Heart right ventricle (tissue), 16 donors: ENCODE results near the gene LRRC27. TPM values are rescaled to one million over a fixed set of nuclear protein-coding genes. Genes with fewer than 3 reads are reported as not detected.

Experiments
- ATAC-seq, 8 donors: fragments of 200-7000 bp; cut with Tn5 transposase; one replicate each; pipeline ENCODE4 v1.9.1; 2020; ENCODE audit warnings: mild to moderate bottlenecking in 8 of 8, moderate library complexity in 8 of 8, moderate number of reproducible peaks in 1 of 8
- DNase-seq, 2 donors: peaks; one replicate each; pipeline ENCODE4 v3.0.0-alpha.2; 2020
- H3K27ac ChIP-seq, 10 donors: fragments of 200-600 bp; sonication (generic) in 2 of 10; one replicate each; pipeline versions ENCODE4 v1.5.0 to v1.8.0; 2020 to 2022; ENCODE audit warnings: mild to moderate bottlenecking in 3 of 10
- H3K27me3 ChIP-seq, 7 donors: fragments of 200-600 bp; one replicate each; pipeline ENCODE4 v1.8.0; 2021 to 2022; ENCODE audit warnings: mild to moderate bottlenecking in 2 of 7
- H3K36me3 ChIP-seq, 9 donors: fragments of 200-600 bp; sonication (generic) in 1 of 9; one replicate each; pipeline versions ENCODE4 v1.5.0 to v1.8.0; 2020 to 2022; ENCODE audit warnings: mild to moderate bottlenecking in 2 of 9
- H3K4me1 ChIP-seq, 9 donors: fragments of 200-600 bp; sonication (generic) in 1 of 9; one replicate each; pipeline versions ENCODE4 v1.5.0 to v1.8.0; 2020 to 2022; ENCODE audit warnings: mild to moderate bottlenecking in 4 of 9
- H3K4me3 ChIP-seq, 10 donors: fragments of 200-600 bp; sonication (generic) in 2 of 10; one replicate each; pipeline versions ENCODE4 v1.5.0 to v1.8.0; 2020 to 2022; ENCODE audit warnings: mild to moderate bottlenecking in 7 of 10, moderate library complexity in 2 of 10
- H3K9me3 ChIP-seq, 11 donors: fragments of 200-600 bp in 10 of 11; sonication (generic) in 2 of 11; one replicate each; pipeline versions ENCODE4 v1.5.0 to v1.8.0; 2013 to 2022; ENCODE audit warnings: mild to moderate bottlenecking in 2 of 11, control low read depth in 1 of 11, moderate library complexity in 1 of 11
- CTCF ChIP-seq, 9 donors: fragments of 200-600 bp; sonication (generic) in 2 of 9; IDR thresholded peaks; one replicate each; pipeline versions ENCODE4 v1.5.0 to v1.8.0; 2021 to 2022; ENCODE audit warnings: antibody characterized with exemption in 9 of 9, mild to moderate bottlenecking in 5 of 9, moderate library complexity in 1 of 9
- WGBS, 2 donors: extraction: QIAGEN DNeasy Blood & Tissue Kit; methylation state at CpG; one replicate each; pipeline ENCODE4 v1.1.7; 2013; ENCODE audit warnings: inconsistent platforms in 1 of 2; 5-methylcytosine and 5-hydroxymethylcytosine counted together
- intact Hi-C, 10 donors: fragments of 100-400 bp; cut with DNase I; formaldehyde crosslinking; loops; one replicate each; pipeline versions ENCODE4 v1.11.1 to v1.14.2; 2022
- polyA plus RNA-seq, 2 donors: library from polyadenylated mRNA; stranded (reverse); fragments of 200-250 nt; gene quantifications; one replicate each; pipeline ENCODE4 v1.2.3, GENCODE V29; 2013
- total RNA-seq, 10 donors: library from RNA; stranded (reverse); fragmentation: NEBNext Ultra II Directional in 3 of 10; extraction: Animal tissue kit (Norgen Biotek cat#: 25700) in 3 of 10; gene quantifications; one replicate each; pipeline versions ENCODE4 v1.2.1 to v1.2.4, GENCODE V29; 2021 to 2023
- donor health status: Arrhythmogenic right ventricular cardiomyopathy.
- donor health status: ischemic (EF 13 %, LVEDD 7.1; RV severe dilation, severe dysfunction).
- donor health status: healthy with polysubstance abuse.
- donor health status: DM: no; HTN: yes; CAD: no.
- donor health status: DM: no; HTN: no; CAD: no.
- donor health status: ischemic (EF 25% LVEDD 6.9; RV normal size, moderate dysfunction).
- donor health status: ischemic (EF 25% LVEDD 5.7; RV mildly dilated, moderate dysfunction).
- donor health status: healthy.
- donor health status: DM: yes; HTN: yes; CAD: no.
- donor health status: Ischemic cardiomyopathy.
- donor health status: ischemic (EF 35%, LVEDD 5.7; RV mildly dilated, moderate dysfunction).
- donor health status: nonischemic (EF 11% LVEDD 7.7; RV severe dilation, severe dysfunction).
- donor health status: DM: yes; HTN: yes; CAD: no.
- donor health status: PGD.
- donor health status: ischemic (EF 29% LVEDD 5.4; RV normal size, mild dysfunction).
- donor health status: nonischemic (EF 23%, LVEDD 6.1; RV moderate dilation, normal function).

Gene LRRC27
- total and polyA plus RNA-seq, 12 donors: 3.0 to 8.1 (median 4.7) TPM

DNA sequence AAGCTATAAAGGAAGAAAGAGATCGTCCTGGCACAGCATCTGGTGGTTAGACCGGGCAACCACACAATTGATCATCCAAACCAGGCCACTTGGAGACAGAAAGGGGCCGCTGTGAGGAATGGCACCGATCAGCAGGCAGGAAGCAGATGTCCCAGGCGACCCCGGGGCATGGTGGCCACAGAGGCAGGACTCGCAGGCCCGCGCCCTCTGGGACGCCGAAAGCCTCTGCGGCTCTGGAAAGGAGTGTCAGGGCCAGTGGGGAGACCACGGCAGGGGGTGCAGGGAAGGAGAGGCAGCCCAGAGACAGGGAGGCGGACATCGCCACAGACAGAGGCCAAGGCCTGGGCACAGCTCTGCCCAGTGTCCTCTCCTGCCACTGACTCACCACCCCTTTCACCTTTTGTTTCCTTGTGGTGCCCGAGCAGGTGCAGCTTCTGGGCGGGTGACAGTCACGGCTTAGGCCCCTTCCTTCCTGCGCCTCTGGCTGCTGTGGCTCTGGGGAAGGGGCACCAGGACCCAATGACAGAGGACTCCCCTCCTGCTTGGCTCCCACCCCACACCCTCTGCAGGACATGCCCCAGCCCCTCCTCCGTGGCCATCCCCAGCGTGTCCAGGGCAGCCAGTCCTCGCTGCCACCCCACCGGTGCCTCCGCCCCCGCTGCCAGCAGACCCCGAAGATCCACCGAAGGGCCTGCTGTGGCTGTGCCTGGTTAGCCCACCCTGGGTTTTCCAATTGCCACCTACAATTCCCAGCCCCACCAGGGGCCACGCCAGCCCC, 35.1 kb upstream of the LRRC27 start:
- no peak for ATAC-seq
- H3K27ac ChIP-seq: no peak overlapping the region
- DNase-seq: no peak
- TF ChIP-seq CTCF (IDR thresholded peaks at IDR 0.05): no peak
- 88 to 89% methylated on average over 28 of the region's 28 CpGs for WGBS, 2 donors
- H3K27me3 ChIP-seq: peaks cover 0 to 8% (median 0%) of the 10 kb centered on the region in 7 donors
- no peaks in the 10 kb centered on the region for H3K9me3 ChIP-seq
- H3K4me1 ChIP-seq: peaks cover 0 to 15% (median 6%) of the 10 kb centered on the region in 9 donors
- H3K4me3 ChIP-seq: no peak overlapping the region
- H3K36me3 ChIP-seq: no peaks in the 10 kb centered on the region
- intact Hi-C loops: no loop called here

GRCh38 chr10:132297526-132297925, 34.5 kb upstream of the LRRC27 start:
- Histone ChIP-seq H3K4me3 (no peak overlapping the region), H3K36me3 (no peaks in the 10 kb centered on the region), H3K27me3 (peaks cover 0 to 8% (median 0%) of the 10 kb centered on the region in 7 donors), H3K27ac (no peak overlapping the region), H3K4me1 (peaks cover 0 to 15% (median 6%) of the 10 kb centered on the region in 9 donors), H3K9me3 (no peaks in the 10 kb centered on the region)
- ATAC-seq (no peak), DNase-seq (no peak)
- intact Hi-C loops: no loop called here
- TF ChIP-seq CTCF (IDR thresholded peaks at IDR 0.05): no peak
- 49 to 55% methylated on average over 9 of the region's 9 CpGs for WGBS, 2 donors

GRCh38 chr10:132298038-132298881, 33.7 kb upstream of the LRRC27 start:
- no peak for TF ChIP-seq CTCF (IDR thresholded peaks at IDR 0.05)
- no peaks in the 10 kb centered on the region for H3K36me3 ChIP-seq
- no peak for ATAC-seq
- peaks cover 0 to 13% (median 6%) of the 10 kb centered on the region in 9 donors for H3K4me1 ChIP-seq
- H3K9me3 ChIP-seq: no peaks in the 10 kb centered on the region
- peaks cover 0 to 8% (median 0%) of the 10 kb centered on the region in 7 donors for H3K27me3 ChIP-seq
- H3K4me3 ChIP-seq: no peak overlapping the region
- 67 to 70% methylated on average over 28 of the region's 28 CpGs for WGBS, 2 donors
- intact Hi-C loops: no loop called here
- DNase-seq: no peak
- H3K27ac ChIP-seq: no peak overlapping the region
